ENCODE data around the gene TMEM186.
"Not testable (repeated sequence)": the region's sequence is repeated elsewhere in the genome, so short reads cannot be mapped to it uniquely, and the experiment has no call there.

DNA sequence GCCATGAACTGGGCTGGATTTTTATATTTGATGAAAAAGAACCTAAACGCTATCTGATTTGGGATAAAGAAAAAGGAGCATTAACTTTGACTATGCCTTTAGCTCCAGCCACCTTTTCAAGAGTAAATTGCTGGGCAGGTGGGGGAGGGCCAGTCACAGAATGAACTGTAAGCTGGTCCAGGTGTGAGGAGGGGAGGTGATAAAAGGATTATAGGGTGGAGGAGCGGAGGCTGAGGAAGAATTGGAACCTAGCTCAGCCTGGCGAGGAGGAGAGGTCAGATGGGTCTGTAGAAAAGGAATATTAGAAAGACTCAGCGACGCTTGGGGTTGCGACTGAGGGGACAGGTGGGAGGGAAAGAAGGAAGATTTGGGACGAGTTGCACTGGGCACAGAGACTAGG, 39.4 kb upstream of the TMEM186 start:
- not testable (repeated sequence) for TF ChIP-seq CTCF, POLR2A (IDR thresholded peaks at IDR 0.05)

Measured in lower leg skin (tissue), 3 donors.